HL-60 (cell line): ENCODE measurements around the gene XYLB.

Source experiments
- DNase-seq, 2 experiments: peaks; one replicate each; pipeline ENCODE4 v3.0.0-alpha.2; 2010 to 2020; ENCODE audit warnings: low read depth in 1 of 2, low spot score in 1 of 2
- H3K27ac ChIP-seq: fragments of 250-450 bp; sonication (Bioruptor Pico); replicated peaks from 2 replicates; pipeline ENCODE4 v1.5.1; 2020; ENCODE audit warnings: mild to moderate bottlenecking, moderate library complexity
- H3K27me3 ChIP-seq: fragments of 250-450 bp; sonication (Bioruptor Pico); 2 replicates; pipeline ENCODE4 v1.5.1; 2021; ENCODE audit warnings: mild to moderate bottlenecking, moderate library complexity; ENCODE audit not compliant: insufficient read depth, poor library complexity, severe bottlenecking
- H3K4me3 ChIP-seq: replicated peaks from 2 replicates; pipeline ENCODE4 v1.5.1; 2011; ENCODE audit warnings: mild to moderate bottlenecking, control low read depth, low read length; ENCODE audit not compliant: insufficient read depth
- CTCF ChIP-seq: IDR thresholded peaks from one replicate; pipeline ENCODE4 v1.5.1; 2011; ENCODE audit warnings: low read length, control low read depth, inconsistent platforms; ENCODE audit not compliant: insufficient read depth
- GABPA ChIP-seq: IDR thresholded peaks from 2 replicates; pipeline ENCODE4 v1.6.1; 2012; ENCODE audit warnings: low read depth
- POLR2AphosphoS5 ChIP-seq: IDR thresholded peaks from 2 replicates; pipeline ENCODE4 v1.6.1; 2012; ENCODE audit warnings: low read depth
- REST ChIP-seq: IDR thresholded peaks from 2 replicates; pipeline ENCODE4 v1.6.1; 2012; ENCODE audit warnings: low read depth; ENCODE audit not compliant: insufficient replicate concordance
- SPI1 ChIP-seq: IDR thresholded peaks from 2 replicates; pipeline ENCODE4 v1.6.1; 2012; ENCODE audit warnings: low read depth, mild to moderate bottlenecking, borderline replicate concordance

Gene XYLB

GRCh38 chr3:38375488-38376097 is 29.0 kb downstream of the XYLB start:
- no peak for TF ChIP-seq SPI1
- no peak for TF ChIP-seq CTCF
- no peak for TF ChIP-seq GABPA
- TF ChIP-seq REST: no peak
- no peak for TF ChIP-seq POLR2AphosphoS5
- H3K27me3 ChIP-seq: no peaks in the 10 kb centered on the region
- no peak overlapping the region for H3K4me3 ChIP-seq
- DNase-seq: no peak
- H3K27ac ChIP-seq: no peak overlapping the region

GRCh38 chr3:38376098-38376816 is 29.7 kb downstream of the XYLB start:
- no peak for TF ChIP-seq POLR2AphosphoS5
- TF ChIP-seq SPI1: no peak
- TF ChIP-seq REST: no peak
- no peak for TF ChIP-seq CTCF
- no peak for TF ChIP-seq GABPA
- no peak for DNase-seq

GRCh38 chr3:38379201-38379770 is 32.7 kb downstream of the XYLB start:
- Histone ChIP-seq H3K27me3 (no peaks in the 10 kb centered on the region), H3K4me3 (no peak overlapping the region), H3K27ac (no peak overlapping the region)
- TF ChIP-seq CTCF (no peak), REST (no peak), SPI1 (no peak), POLR2AphosphoS5 (no peak), GABPA (no peak)
- no peak for DNase-seq

More at GRCh38 chr3:38376098-38376816, 29.7 kb downstream of the XYLB start:
- H3K4me3 ChIP-seq: no peak overlapping the region
- no peaks in the 10 kb centered on the region for H3K27me3 ChIP-seq
- H3K27ac ChIP-seq: no peak overlapping the region
